SK-N-MC (cell line): ENCODE results near the gene CYP46A1.

Experiments used
- EZH2 ChIP-seq: fragments of 200-600 bp; sonication (generic); IDR thresholded peaks from one replicate; pipeline ENCODE4 v1.6.1; 2017; ENCODE audit warnings: antibody characterized with exemption
- FOXP2 ChIP-seq: optimal IDR thresholded peaks from 2 replicates; pipeline ENCODE3; 2011; ENCODE audit warnings: mild to moderate bottlenecking, moderate library complexity; ENCODE audit not compliant: insufficient read depth; ENCODE audit errors: extremely low read length, control extremely low read depth
- POLR2AphosphoS5 ChIP-seq: IDR thresholded peaks from 2 replicates; pipeline ENCODE4 v1.6.1; 2012; ENCODE audit warnings: mild to moderate bottlenecking, low read depth, low read length, borderline replicate concordance

GRCh38 chr14:99744873-99745224 lies 60.8 kb downstream of the CYP46A1 start:
- no peak for TF ChIP-seq EZH2
- no peak for TF ChIP-seq FOXP2
- TF ChIP-seq POLR2AphosphoS5 = no peak
